Stimulated activated CD8-positive, alpha-beta memory T cell treated with anti-CD3 and anti-CD28 coated beads, Interleukin-4, amount 100 ng/mL, for 1 hour (primary cell): ENCODE results near the gene PDE6B.
"Not testable (repeated sequence)": the region's sequence is repeated elsewhere in the genome, so short reads cannot be mapped to it uniquely, and the experiment has no call there.

Source experiments
- DNase-seq, 2 donors: peaks; one replicate each; pipeline ENCODE4 v3.0.0-alpha.2; 2020; ENCODE audit warnings: low read depth in 2 of 2, low spot score in 1 of 2

Gene PDE6B

GRCh38 chr4:624705-625590 lies at the start of gene PDE6B:
TSS of gene PDE6B (plus strand) at chr4:625573. CDS start at chr4:625627, 54 bp downstream.
- DNase-seq, result no peak

GRCh38 chr4:576245-576821 lies 49.0 kb upstream of the PDE6B start, which contains the start of gene TMEM271:
TSS of gene TMEM271 (minus strand) at chr4:576295. CDS start at chr4:576062, 233 bp downstream.
- DNase-seq, result no peak

- DNase-seq, result no peak
Measured at GRCh38 chr4:576991-577498, 48.3 kb upstream of the PDE6B start.

- DNase-seq, result no peak
Measured at GRCh38 chr4:577499-578450, 47.6 kb upstream of the PDE6B start.

GRCh38 chr4:578451-579443 lies 46.6 kb upstream of the PDE6B start:
- no peak for DNase-seq

- DNase-seq, result no peak
Measured at GRCh38 chr4:579543-580175, 45.7 kb upstream of the PDE6B start.

- DNase-seq, result no peak
Measured at GRCh38 chr4:581181-581580, 44.2 kb upstream of the PDE6B start.

GRCh38 chr4:581753-582361 lies 43.5 kb upstream of the PDE6B start:
- DNase-seq, result no peak

- no peak for DNase-seq
Measured at GRCh38 chr4:583820-584219, 41.6 kb upstream of the PDE6B start.

GRCh38 chr4:587671-588350 lies 37.6 kb upstream of the PDE6B start:
- no peak for DNase-seq

GRCh38 chr4:588351-588849 lies 37.0 kb upstream of the PDE6B start:
- no peak for DNase-seq

GRCh38 chr4:589219-589963 lies 36.0 kb upstream of the PDE6B start:
- DNase-seq, result no peak

- no peak for DNase-seq
Measured at GRCh38 chr4:590313-590841, 35.0 kb upstream of the PDE6B start.

GRCh38 chr4:592178-592577 lies 33.2 kb upstream of the PDE6B start:
- not testable (repeated sequence) for DNase-seq

- no peak for DNase-seq
Measured at GRCh38 chr4:592825-593520, 32.4 kb upstream of the PDE6B start.

- DNase-seq, result no peak
Measured at GRCh38 chr4:598925-599324, 26.4 kb upstream of the PDE6B start.

GRCh38 chr4:600166-600565 lies 25.2 kb upstream of the PDE6B start:
- no peak for DNase-seq
